H1 (cell line): ENCODE results near the gene PPP3CB.

Experiments
- CBX8 ChIP-seq: fragments of 300-800, 300-1000 bp; sonication (generic); IDR thresholded peaks from 2 replicates; pipeline ENCODE4 v1.7.1; 2016; ENCODE audit warnings: low read depth, low read length, borderline replicate concordance
- CEBPB ChIP-seq: IDR thresholded peaks from 2 replicates; pipeline ENCODE4 v1.6.1; 2012; ENCODE audit warnings: low read depth, low read length
- KDM5A ChIP-seq: fragments of 200-600 bp; IDR thresholded peaks from 2 replicates; pipeline ENCODE4 v1.7.1; 2012; ENCODE audit warnings: mild to moderate bottlenecking, low read length, inconsistent platforms, mixed read lengths
- MAFK ChIP-seq: IDR thresholded peaks from 2 replicates; pipeline ENCODE4 v1.6.1; 2012; ENCODE audit warnings: low read depth, mild to moderate bottlenecking, improper control_type of control experiment, low read length
- NANOG ChIP-seq: IDR thresholded peaks from 2 replicates; pipeline ENCODE4 v1.6.1; 2011; ENCODE audit warnings: low read length, low read depth, mild to moderate bottlenecking, inconsistent platforms; ENCODE audit not compliant: insufficient read depth, poor library complexity, severe bottlenecking
- NRF1 ChIP-seq: IDR thresholded peaks from 2 replicates; pipeline ENCODE4 v1.6.1; 2011; ENCODE audit warnings: mild to moderate bottlenecking, low read depth, low read length, improper control_type of control experiment
- SIN3A ChIP-seq, 2 experiments: IDR thresholded peaks in 1 of 2; conservative IDR thresholded peaks in 1 of 2; 2 replicates each; pipeline ENCODE4 v1.6.1; 2011 to 2012; ENCODE audit warnings: low read length in 2 of 2, improper control_type of control experiment in 1 of 2, low read depth in 1 of 2, mild to moderate bottlenecking in 1 of 2
- TAF1 ChIP-seq: IDR thresholded peaks from 2 replicates; pipeline ENCODE4 v1.6.1; 2011; ENCODE audit warnings: mild to moderate bottlenecking, low read depth, low read length
- TF ChIP-seq, protein P1 (sequence below), 3 experiments: IDR thresholded peaks; 1 replicate in 2 of 3; 2 replicates in 1 of 3; pipeline versions ENCODE4 v1.5.1 to v1.6.1; 2011; ENCODE audit warnings: low read length in 3 of 3, mild to moderate bottlenecking in 3 of 3, inconsistent platforms in 2 of 3, low read depth in 1 of 3, moderate library complexity in 1 of 3; ENCODE audit not compliant: insufficient read depth in 1 of 3; ENCODE audit errors: control extremely low read depth in 1 of 3

DNA sequence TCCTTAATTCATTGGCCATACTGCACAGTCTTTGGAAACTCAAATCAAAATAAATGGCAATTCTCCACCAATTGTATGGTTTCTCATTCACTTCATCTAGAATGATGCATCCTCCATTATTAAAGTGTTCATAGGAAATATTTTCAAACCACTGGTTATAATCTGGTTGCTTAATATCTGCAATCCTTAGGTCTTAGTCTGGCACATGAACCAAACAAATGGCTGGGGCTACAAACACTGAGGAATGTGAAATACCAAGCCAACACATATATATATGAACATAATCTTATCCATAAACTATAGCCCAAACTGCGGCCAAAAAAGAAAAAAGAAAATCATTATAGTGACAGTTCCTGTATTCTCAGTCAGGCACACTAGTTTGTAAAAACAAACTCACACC lies 56.8 kb downstream of the PPP3CB start:
- TF ChIP-seq TAF1 (no peak), SIN3A (conservative IDR thresholded peaks at IDR 0.05 in 1 of 2, IDR thresholded peaks at IDR 0.05 in 1 of 2; ENCODE audit: low read depth in 1 of 2, low read length in 2 of 2) (no peak), KDM5A (no peak), CBX8 (no peak), CEBPB (no peak), NANOG (no peak), MAFK (no peak), NRF1 (no peak)
- TF ChIP-seq, protein P1, sequence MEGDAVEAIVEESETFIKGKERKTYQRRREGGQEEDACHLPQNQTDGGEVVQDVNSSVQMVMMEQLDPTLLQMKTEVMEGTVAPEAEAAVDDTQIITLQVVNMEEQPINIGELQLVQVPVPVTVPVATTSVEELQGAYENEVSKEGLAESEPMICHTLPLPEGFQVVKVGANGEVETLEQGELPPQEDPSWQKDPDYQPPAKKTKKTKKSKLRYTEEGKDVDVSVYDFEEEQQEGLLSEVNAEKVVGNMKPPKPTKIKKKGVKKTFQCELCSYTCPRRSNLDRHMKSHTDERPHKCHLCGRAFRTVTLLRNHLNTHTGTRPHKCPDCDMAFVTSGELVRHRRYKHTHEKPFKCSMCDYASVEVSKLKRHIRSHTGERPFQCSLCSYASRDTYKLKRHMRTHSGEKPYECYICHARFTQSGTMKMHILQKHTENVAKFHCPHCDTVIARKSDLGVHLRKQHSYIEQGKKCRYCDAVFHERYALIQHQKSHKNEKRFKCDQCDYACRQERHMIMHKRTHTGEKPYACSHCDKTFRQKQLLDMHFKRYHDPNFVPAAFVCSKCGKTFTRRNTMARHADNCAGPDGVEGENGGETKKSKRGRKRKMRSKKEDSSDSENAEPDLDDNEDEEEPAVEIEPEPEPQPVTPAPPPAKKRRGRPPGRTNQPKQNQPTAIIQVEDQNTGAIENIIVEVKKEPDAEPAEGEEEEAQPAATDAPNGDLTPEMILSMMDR (IDR thresholded peaks at IDR 0.05; ENCODE audit: control extremely low read depth in 1 of 3, insufficient read depth in 1 of 3, low read depth in 1 of 3, low read length in 3 of 3) = no peak
